NCI-H1048 (cell line): ENCODE data around the gene NAGPA.

Experiments used
- DNase-seq: peaks from one replicate; lab custom pipeline; 2025; lab: John Stamatoyannopoulos, UW

The NAGPA gene

DNA sequence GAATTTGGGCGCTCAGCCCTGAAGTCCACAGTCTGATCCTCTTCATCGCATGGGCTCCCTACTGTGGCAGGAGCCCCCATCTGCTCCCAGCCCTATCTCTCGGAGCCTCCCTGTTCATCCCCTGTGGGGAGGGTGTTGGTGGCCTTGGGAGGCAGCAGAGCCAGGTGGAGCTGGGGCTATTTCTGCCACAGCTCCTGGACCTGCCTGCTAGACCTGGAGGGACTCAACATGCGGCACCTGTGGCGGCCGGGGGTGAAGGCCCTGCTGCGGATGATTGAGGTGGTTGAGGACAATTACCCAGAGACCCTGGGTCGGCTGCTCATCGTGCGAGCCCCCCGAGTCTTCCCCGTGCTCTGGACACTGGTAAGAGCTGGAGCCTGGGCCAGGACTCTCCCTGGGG is 30.5 kb downstream of the NAGPA start:
- DNase-seq: no peak

DNA sequence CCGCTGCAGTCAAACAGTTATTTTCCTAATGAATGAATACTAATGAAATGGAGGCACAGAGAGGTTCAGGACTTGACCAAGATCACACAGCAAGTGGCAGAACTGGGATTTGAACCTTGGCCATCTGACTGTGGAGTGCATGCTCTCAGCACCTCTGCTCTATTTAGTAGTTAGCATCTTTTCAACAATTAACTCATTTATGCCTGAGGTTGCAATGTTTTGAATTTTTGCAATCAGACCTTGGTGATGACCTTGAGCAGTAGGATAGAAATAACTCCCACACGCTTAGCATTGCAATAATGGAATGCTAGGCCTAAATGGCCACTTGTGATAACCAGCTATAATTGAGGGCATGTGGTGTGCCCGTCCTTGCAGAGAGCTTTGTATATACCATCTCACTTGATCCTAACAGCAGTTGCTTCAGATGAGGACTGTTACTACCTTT is 31.0 kb downstream of the NAGPA start:
- no peak for DNase-seq

DNA sequence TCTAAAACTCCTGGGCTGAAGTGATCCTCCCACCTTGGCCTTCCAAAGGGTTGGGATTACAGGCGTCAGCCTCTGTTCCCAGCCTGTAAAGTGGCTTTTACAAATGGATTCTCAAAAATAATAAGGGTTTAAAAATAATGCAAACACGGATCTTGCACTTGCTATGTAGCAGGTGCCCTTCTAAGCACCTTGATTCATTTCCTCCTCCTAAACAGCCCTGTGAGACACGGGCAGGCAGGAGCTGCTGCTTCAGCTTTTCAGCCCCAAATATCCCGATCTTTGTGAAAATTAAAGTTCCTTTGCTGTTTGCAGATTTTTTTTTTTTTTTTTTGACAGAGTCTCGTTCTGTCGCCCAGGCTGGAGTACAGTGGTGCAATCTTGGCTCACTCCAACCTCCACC is 31.7 kb downstream of the NAGPA start:
- DNase-seq: no peak

DNA sequence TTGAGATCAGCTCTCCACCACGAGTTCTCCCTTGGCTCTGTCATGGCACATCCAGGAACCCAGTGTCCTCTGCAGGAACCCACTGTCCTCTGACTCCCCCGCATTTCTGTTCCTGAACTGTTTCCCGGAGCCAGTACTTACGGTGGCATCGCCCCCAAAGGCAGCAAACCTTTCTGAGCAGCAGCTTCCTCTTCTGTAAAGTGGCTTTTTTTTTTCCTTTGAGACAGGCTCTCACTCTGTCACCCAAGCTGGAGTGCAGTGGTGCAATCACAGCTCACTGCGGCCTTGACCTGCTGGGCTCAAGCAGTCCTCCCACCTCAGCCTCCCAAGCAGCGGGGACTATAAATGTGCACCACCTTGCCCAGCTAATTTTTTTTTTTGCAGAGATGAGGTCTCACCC is 32.2 kb downstream of the NAGPA start:
- DNase-seq: no peak

DNA sequence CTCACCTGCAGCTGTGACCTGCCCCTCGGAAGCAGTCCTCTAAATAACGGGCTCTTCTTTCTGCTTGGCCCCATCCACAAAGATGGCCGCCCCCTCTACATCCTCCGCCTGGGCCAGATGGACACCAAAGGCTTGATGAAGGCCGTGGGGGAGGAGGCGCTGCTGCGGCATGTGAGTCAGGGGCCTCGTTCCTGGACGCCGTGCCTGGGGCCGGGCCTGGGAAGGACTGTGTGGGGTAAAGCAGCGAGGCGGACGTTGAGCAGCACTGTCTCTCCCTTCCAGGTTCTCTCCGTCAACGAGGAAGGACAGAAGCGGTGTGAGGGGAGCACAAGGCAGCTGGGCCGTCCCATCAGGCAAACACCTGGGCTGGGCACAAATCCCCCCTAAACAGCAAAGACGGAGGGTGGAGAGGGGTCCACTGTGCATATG is 33.1 kb downstream of the NAGPA start:
- DNase-seq: no peak

DNA sequence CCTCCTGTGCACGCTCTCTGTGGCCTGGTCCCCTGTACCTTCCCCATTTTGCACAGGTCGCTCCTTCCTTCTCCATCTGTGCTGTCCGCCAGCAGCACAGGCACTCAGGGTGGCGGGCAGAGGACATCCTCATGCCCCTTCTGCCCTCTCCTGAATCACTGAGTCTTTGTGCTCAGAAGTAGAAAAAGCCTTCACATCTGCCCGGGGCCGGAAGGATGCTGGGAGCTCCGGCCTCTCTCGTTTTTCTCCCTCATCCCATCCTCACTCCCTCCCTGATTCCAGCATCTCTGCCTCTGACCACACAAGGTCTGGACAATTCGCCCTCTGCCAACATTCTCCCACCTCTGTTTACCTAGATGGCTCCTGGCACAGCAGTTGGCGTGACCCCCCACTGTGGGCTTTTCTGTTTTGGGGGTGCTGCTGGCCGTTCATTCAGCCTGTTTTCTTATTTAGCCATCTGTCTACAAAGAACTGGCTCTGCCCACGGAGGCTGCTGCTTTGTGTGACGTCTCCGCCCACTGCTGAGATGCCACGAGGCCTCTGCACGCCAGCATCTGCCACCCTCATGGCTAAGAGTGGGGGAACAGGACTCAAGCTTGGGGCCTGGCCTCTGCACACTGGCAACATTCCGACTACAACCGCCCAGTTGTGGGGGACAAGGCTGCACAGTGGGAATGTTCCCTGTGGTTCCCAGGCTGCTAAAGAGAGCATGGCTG is 38.9 kb downstream of the NAGPA start:
- DNase-seq: no peak

DNA sequence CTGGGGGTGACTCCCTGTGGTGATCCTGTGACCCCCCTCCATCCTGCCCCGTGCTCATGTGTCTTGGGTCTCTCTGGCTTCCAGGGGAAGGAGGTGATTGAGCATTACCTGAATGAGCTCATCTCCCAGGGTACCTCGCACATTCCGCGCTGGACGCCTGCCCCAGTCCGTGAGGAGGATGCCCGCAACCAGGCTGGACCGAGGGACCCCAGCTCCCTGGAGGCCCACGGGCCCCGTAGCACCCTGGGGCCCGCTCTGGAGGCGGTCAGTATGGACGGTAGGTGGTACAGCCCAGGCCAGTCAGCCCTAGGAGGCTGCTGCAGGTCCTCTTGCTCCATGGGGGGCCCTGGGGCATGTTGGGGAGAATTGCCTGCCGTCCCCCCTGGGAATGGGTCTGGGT is 42.0 kb downstream of the NAGPA start:
- no peak for DNase-seq

DNA sequence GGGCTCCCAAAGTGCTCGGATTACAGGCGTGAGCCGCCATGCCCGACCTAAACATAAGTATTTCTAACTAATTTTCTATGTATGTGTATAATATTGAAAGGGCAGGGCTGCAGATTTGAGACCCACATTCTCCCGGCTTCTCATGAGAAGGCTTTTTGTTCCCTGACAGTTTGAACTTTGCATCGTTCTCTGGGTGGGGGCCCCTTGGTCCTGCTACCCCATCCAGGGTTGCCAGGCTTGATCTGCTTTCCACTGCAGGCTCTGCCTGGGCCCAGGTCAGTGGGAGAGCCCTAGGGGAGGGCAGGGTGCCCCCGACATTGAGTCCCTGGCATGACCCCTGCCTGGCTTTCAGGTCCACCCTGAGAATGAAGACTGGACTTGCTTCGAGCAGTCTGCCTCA is 43.3 kb downstream of the NAGPA start:
- DNase-seq: no peak

DNA sequence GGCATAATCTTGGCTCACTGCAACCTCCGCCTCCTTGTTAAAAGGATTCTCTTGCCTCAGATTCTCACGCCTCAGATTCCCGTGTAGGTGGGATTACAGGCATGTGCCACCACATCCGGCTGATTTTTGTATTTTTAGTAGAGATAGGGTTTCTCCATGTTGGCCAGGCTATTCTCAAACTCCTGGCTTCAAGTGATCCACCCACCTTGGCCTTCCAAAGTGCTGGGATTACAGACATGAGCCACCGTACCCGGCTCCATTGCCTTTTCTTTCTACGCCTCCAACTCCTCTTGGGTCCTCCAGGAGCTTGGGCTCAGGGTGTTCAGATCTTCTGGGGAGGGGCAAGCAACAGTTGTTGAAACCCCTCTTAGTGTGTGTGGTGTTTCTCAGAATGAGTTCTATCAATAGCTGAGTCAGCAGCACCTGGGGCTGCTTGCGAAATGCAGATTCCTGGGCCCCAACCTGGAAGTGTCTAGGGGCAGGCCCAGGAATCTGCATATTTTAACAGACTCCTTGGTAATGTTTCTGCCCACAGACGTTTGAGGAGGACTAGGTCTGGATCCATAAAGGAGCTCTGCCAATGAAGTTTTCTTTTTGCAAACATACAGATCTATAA is 44.2 kb downstream of the NAGPA start:
- DNase-seq: no peak

DNA sequence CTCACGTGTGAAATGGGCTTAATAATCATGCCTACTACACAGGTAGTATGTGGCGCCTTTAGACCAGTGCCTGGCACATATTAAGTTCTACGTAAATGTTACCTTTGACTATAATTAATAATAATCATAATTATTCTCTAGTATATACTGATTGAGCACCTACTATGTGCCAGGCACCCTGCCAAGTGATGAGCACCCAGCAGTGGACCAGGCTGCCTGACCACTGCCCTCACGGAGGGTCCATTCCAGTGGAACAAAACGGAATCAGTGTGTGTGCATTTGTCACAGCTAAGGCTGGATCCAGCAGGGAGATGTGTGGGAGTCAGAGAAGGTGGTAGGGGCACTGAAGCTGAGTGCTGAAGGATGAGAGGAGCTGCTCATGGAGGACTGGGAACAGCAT is 45.1 kb downstream of the NAGPA start:
- no peak for DNase-seq

DNA sequence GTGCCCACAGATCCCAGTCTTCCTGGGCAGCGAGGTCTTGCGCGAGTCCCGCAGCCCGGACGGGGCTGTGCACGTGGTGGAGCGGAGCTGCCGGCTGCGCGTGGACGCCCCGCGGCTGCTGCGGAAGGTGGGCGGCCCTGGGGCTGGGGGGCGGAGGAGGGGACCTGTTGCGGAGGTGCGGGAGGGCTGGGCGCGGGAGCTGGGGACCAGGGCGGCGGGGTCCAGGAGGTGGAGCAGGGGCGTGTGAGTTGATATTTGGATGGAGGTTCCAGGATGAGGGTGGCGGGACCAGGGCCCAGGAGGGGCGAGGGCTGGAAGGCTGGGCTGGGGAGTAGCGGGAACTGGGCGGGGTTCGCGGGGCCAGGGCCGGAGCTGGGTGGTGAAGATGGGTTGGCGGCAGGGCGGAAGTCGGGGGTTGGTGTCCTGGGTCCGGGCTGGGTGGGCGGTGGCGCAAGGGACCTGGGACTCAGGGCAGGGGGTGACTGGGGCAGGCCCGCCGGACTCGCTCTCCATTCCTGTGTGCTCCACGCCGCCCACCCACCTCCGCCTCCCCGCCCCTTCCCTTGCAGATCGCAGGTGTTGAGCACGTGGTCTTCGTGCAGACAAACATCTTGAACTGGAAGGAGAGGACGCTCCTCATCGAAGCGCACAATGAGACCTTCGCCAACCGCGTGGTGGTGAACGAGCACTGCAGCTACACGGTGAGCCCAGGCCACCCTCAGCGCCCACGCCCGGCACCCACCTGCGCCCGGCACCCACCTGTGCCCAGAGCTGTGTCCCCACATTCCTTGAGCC is 46.0 kb downstream of the NAGPA start:
- DNase-seq: no peak

DNA sequence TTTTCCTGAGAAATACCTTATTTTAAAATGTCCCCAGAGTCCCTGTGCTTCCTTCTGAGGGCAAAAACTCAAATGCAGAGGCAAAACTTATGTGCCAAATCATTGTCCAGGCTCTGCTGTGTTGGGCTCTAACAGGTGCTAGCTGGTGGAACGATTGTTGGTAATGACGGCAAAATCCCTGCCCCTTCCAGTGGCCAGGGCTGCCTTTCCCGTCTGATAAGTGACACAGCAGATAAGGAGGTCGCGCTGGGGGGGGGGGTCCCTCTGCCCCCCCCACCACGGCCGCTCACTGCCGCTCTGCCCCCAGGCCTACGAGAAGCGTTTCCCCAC is 46.5 kb downstream of the NAGPA start:
- no peak for DNase-seq

DNA sequence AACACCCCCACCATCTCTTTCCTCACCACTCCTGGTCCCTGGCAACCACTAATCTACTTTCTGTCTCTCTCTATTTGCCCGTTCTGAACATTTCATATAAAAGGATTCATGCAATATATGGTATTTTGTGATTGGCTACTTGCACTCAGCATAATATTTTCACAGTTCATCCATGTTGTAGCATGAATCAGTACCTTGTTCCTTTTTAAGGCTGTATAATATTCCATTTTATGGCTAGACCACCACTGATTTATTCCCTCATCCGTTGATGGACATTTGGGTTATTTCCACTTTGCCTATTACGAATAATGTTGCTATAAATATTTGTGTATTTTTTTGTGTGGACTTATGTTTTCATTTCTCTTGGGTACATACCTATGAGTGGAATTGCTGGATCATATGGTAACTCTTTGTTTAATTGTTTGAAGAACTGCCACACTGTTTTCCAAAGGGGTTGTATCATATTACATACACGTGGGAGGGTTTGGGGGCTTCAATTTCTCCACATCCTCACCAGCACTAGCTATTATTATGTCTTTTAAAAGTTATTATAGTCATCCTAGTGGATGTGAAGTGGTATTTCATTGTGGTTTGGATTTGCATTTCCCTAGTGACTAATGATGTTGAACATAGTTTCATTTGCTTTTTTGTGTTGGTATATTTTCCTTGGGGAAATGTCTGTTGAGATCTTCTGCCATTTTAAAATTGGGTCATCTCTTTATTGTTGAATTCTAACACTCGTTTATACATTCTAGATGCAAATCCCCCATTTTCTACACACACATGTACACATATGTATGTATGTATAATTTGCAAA is 49.4 kb downstream of the NAGPA start:
- DNase-seq: no peak

DNA sequence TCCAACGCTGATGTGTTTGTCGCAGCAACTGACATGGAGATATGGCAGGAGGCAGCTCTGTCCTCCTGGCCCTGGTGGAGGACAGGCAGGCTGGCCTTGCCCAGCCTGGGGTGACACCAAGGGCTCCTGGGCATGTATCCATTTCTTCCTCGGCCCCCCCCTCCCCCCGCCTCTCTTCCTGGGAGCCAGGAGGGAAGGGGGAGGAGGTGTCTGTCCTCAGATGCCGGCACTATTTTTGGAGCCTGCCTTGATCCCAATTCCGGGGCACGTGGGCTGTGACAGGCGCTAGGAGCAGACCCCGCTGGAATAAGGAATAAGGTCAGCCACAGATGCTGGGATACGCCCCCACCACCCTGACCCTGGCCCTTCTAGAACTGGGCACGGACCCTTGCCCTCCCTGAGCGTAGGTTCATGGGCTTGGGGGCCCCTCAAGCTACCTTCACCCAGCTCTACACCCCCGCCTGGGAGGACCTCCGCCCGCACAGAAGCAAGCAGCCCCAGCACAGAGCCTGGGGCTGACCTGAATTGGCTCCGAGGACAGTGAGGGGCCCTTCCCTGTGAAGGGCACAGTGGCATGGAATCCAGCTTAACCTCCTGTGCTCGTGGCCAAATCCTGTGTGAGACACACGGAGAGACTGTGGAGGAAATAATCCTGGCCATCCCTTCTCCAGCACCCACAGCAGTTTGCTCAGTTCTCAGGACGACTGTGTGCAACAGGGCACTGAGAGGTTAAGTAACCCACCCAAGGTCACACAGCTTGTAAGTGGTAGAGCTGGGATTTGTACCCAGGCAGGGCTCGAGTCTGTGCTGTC is 51.5 kb downstream of the NAGPA start:
- no peak for DNase-seq

DNA sequence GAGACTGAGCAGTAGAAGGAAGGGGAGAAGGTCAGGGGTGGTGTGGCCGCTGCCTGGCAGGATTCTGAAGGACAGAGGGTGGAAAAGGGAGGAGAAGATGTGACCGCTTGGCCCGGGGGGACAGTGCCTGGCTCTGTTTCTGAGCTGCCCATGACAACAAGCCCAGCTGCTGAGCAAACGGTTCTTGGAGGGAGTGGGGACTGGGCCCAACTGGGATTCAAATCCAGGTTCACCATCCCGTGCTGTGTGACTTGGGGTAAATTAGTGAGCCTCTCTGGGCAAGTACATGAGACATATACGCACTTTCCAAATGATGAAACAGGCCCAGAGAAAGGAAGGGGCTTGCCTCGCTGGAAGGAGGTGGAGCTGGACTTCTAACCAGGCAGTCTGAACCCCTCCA is 52.3 kb downstream of the NAGPA start:
- no peak for DNase-seq

DNA sequence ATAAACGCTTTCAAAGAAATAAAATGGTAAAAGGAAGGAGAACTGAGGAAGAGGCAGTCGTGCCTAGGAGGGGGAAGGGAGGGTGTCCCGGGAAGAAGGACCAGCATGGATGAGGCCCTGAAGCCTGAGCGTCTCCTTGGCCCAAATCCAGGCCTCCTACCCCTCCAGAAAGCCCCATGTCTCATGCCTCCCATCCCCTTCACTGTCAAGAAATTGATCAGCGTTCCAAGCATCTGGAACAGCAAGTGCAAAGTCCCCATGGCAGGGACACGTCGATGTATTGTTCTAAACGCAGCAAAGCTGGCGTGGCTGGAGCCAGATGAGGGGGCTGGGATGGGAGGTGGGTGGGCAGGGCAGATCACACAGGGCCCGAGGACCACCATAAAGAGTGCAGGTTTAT is 53.0 kb downstream of the NAGPA start:
- DNase-seq: no peak

DNA sequence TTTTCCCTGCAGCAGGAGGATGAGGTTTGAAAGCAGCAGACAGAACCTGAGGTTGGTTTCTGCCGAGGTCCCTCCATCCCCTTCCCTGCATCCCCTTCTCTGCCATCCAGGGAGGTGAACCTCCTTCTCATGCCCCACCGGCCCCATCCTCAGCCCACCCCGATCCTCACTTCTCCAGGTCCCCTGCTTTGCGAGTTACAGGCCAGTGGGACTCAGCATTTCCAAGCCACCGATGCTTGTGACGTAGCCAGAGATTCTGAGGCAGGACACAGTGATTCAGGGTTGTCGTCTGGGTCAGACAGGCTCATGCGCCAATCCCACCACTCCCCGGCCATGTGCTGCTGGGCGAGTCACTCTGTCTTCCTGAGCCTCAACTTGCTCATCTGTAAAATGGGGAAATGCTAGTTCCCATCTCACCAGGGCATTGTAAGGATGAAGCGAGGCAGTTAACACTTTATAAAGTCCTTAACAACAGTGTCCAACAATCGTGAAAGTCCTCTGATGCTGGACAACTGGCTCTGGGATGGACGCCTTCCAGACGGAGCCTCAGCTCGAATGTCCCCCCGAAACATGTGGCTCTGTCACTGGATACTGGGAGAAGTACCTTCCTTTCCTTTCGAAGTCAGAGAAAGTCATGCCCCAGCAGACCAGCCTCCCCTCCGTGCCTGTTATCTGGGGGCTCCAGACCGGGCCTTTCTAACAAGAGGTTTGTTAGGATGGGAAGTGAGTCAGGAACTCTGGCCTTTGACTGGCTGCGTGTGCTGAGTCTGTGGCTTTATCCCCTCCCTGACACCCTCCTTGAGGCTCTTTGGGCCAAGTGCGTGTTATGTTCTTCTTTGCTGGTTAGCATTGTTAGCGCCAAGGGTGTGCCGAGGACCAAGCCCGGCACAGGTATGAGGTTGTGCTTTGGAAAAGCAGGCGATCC is 53.7 kb downstream of the NAGPA start:
- no peak for DNase-seq

DNA sequence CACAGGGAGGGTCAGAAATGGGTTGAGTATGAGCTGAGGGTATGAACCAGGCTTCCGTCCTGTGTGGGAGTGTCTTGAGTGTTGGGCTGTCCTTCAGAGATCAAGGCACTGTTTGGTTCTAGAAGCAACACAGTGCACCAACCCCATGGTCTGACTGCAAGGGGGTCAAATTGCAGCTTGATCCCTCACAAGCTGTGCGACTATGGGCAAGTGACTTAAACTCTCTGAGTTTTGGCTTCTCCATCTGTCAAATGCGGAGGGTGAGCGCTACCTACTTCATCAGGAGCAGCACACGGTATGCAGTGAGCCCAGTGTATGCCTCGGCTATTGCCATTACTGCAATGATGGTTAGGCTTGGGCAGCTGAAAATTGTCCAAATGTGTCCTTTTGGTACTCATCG is 54.6 kb downstream of the NAGPA start:
- no peak for DNase-seq

DNA sequence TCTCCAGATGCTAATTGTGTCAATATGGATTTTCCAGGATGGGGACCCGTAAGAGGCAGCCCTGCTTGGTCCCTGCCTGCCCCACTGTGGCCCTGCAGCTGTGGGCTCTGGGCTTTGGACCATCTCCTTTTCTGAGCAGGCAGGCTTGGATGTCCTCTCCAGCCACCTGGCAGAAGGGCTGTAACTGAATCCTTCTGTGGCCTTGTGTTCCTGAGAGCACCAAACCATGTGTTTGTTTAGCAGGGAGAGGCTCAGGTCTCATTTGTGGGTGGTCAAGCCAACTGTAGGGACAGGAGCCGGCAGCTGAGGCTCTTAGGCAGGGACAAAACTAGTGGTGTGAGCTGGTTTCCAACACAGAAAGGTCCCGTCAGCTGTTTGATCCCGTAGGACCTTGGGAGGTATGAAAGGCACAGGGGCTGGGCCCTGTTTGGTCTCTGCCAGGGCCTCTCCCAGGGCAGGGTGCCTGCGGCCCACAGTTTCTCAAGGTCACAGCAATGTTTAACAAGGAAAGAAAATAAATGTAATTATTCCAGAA is 57.1 kb downstream of the NAGPA start:
- DNase-seq: no peak

DNA sequence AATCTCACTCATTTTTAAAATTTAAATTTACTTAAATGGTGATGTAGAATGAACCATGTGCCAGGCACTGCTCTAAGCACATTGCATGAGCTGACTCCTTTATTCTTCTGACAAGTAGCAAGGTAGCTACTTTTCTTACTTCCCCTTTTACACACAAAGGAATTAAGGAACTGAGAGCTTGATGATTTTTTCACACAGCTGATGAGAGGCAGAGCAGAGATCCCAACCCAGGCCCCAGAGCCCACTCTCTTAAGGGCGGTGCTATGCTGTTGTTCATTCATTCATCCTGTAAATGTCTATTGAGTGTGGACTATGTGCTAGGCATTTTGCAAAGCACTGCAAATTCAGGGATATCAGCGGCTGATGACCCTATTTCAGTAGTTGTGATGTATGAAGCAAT is 57.7 kb downstream of the NAGPA start:
- no peak for DNase-seq
